WTC11 (cell line): ENCODE measurements around the gene ATL2. TPM values are rescaled to one million over a fixed set of nuclear protein-coding genes. Genes with fewer than 3 reads are reported as not detected.

Source experiments
- ATAC-seq: fragments of 200-7000 bp; cut with Tn5 transposase; 2 replicates; pipeline ENCODE4 v1.10.0; 2021; ENCODE audit warnings: mild to moderate bottlenecking, moderate library complexity
- CTCF ChIA-PET: fragments of 300-600 bp; sonication (Branson Sonifier 250); formaldehyde crosslinking; loops from one replicate; lab custom pipeline; 2021; ENCODE audit warnings: antibody characterized with exemption; lab: Charles Lee
- POLR2A ChIA-PET: fragments of 350-600 bp; sonication (Branson Sonifier 250); formaldehyde crosslinking; loops from one replicate; lab custom pipeline; 2021; ENCODE audit warnings: antibody characterized with exemption; lab: Charles Lee
- DNase-seq: peaks from one replicate; pipeline ENCODE4 v3.0.0; 2021; ENCODE audit warnings: low spot score
- H3K27ac Mint-ChIP-seq: 2 replicates; pipeline ENCODE4 v1.8.0; 2021; ENCODE audit warnings: mixed read lengths
- H3K27me3 Mint-ChIP-seq: 2 replicates; pipeline ENCODE4 v1.8.0; 2021; ENCODE audit warnings: low read depth, mild to moderate bottlenecking, moderate library complexity, mixed read lengths
- H3K36me3 Mint-ChIP-seq: 2 replicates; pipeline ENCODE4 v1.8.0; 2021; ENCODE audit warnings: mixed read lengths
- H3K4me1 Mint-ChIP-seq: 2 replicates; pipeline ENCODE4 v1.8.0; 2022; ENCODE audit warnings: mixed read lengths
- H3K4me3 Mint-ChIP-seq: 2 replicates; pipeline ENCODE4 v1.8.0; 2021; ENCODE audit warnings: mild to moderate bottlenecking, moderate library complexity, mixed read lengths
- H3K9me3 Mint-ChIP-seq: 2 replicates; pipeline ENCODE4 v1.8.0; 2021; ENCODE audit warnings: mixed read lengths
- AFF4 ChIP-seq: sonication (generic); formaldehyde crosslinking; IDR thresholded peaks from 2 replicates; pipeline ENCODE4 v1.8.1; 2023; ENCODE audit warnings: mild to moderate bottlenecking, missing genetic modification reagents, borderline replicate concordance
- AR ChIP-seq: fragments of 250-450 bp; sonication (Bioruptor Pico); IDR thresholded peaks from 2 replicates; pipeline ENCODE4 v1.9.0; 2021; ENCODE audit warnings: mild to moderate bottlenecking
- CBFB ChIP-seq: sonication (generic); formaldehyde crosslinking; IDR thresholded peaks from 2 replicates; pipeline ENCODE4 v1.8.1; 2022; ENCODE audit warnings: mild to moderate bottlenecking, low read depth, missing genetic modification reagents
- FOXJ3 ChIP-seq: sonication (generic); formaldehyde crosslinking; IDR thresholded peaks from 2 replicates; pipeline ENCODE4 v1.9.0; 2021; ENCODE audit warnings: missing genetic modification reagents, mild to moderate bottlenecking, borderline replicate concordance
- FOXK1 ChIP-seq: sonication (generic); formaldehyde crosslinking; IDR thresholded peaks from 2 replicates; pipeline ENCODE4 v1.8.0; 2022; ENCODE audit warnings: mild to moderate bottlenecking, moderate library complexity, missing genetic modification reagents
- GABPB1 ChIP-seq: sonication (generic); formaldehyde crosslinking; IDR thresholded peaks from 2 replicates; pipeline ENCODE4 v1.8.1; 2023; ENCODE audit warnings: mild to moderate bottlenecking, missing genetic modification reagents
- IRF1 ChIP-seq: sonication (generic); formaldehyde crosslinking; IDR thresholded peaks from 2 replicates; pipeline ENCODE4 v1.8.0; 2023; ENCODE audit warnings: missing genetic modification reagents
- IRF2 ChIP-seq: sonication (generic); formaldehyde crosslinking; IDR thresholded peaks from 2 replicates; pipeline ENCODE4 v1.8.0; 2022; ENCODE audit warnings: low read depth, missing genetic modification reagents, borderline replicate concordance
- MXD4 ChIP-seq: fragments of 250-450 bp; sonication (Bioruptor Pico); IDR thresholded peaks from 2 replicates; pipeline ENCODE4 v1.8.0; 2021; ENCODE audit warnings: mild to moderate bottlenecking, moderate library complexity, borderline replicate concordance
- RORB ChIP-seq: fragments of 250-450 bp; sonication (Bioruptor Pico); IDR thresholded peaks from 2 replicates; pipeline ENCODE4 v1.9.0; 2021; ENCODE audit warnings: mild to moderate bottlenecking
- SMAD3 ChIP-seq: sonication (generic); formaldehyde crosslinking; IDR thresholded peaks from 2 replicates; pipeline ENCODE4 v1.8.0; 2022; ENCODE audit warnings: missing genetic modification reagents, mild to moderate bottlenecking, borderline replicate concordance
- SP1 ChIP-seq: sonication (generic); formaldehyde crosslinking; conservative IDR thresholded peaks from 2 replicates; pipeline ENCODE4 v1.8.1; 2022; ENCODE audit warnings: missing genetic modification reagents
- TEAD4 ChIP-seq: sonication (generic); formaldehyde crosslinking; IDR thresholded peaks from 2 replicates; pipeline ENCODE4 v1.8.0; 2022; ENCODE audit warnings: mild to moderate bottlenecking, missing genetic modification reagents
- ZBTB21 ChIP-seq: sonication (generic); formaldehyde crosslinking; IDR thresholded peaks from 2 replicates; pipeline ENCODE4 v1.8.1; 2023; ENCODE audit warnings: mild to moderate bottlenecking, missing genetic modification reagents, borderline replicate concordance
- ZNF232 ChIP-seq: sonication (generic); formaldehyde crosslinking; IDR thresholded peaks from 2 replicates; pipeline ENCODE4 v1.8.0; 2022; ENCODE audit warnings: mild to moderate bottlenecking, missing genetic modification reagents
- total RNA-seq: library from RNA; stranded (reverse); gene quantifications from 3 replicates; pipeline ENCODE4 v1.2.3, GENCODE V29; 2021
- TF ChIP-seq, protein P1 (sequence below): sonication (generic); formaldehyde crosslinking; IDR thresholded peaks from 2 replicates; pipeline ENCODE4 v1.8.0; 2022; ENCODE audit warnings: mild to moderate bottlenecking, missing genetic modification reagents
- TF ChIP-seq, protein P2 (sequence below): sonication (generic); formaldehyde crosslinking; IDR thresholded peaks from 2 replicates; pipeline ENCODE4 v1.8.0; 2022; ENCODE audit warnings: mild to moderate bottlenecking, missing genetic modification reagents
- TF ChIP-seq, protein P3 (sequence below): sonication (generic); formaldehyde crosslinking; IDR thresholded peaks from 2 replicates; pipeline ENCODE4 v1.8.1; 2022; ENCODE audit warnings: low read depth, missing genetic modification reagents, borderline replicate concordance

Gene ATL2
- total RNA-seq, 1 experiment from 2014 or later: 90.5 TPM

DNA sequence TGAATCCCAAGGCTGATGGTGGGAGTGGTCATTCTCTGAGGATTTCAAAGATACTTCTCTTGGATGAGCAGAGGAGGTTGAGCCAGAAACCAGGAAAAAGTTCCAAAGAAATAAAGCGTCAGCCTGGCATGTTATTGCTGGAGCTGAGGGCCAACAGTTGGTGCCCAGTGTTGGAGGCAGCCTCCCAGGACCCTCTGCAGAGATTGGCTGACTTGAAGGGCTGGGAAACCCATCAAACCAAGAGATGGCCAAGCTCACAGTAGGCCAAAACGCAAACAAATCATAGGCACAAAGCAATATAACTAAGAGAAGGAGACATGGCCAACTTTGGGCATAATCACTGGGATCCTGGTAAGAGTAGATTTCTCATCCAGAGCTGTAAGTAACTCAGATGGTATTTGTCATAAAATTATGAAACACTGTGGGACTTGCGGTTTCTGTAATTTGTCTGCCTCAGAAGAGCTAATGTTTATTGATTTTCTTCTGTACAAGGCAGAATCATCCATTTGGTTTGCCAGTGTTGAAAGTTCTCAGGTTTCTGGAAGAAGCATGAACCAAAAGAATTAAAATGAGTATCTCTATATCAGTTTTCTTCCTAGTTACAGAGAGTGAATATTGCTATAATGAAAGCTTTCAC lies 108.3 kb downstream of the ATL2 start (continued):
- TF ChIP-seq, protein P1, sequence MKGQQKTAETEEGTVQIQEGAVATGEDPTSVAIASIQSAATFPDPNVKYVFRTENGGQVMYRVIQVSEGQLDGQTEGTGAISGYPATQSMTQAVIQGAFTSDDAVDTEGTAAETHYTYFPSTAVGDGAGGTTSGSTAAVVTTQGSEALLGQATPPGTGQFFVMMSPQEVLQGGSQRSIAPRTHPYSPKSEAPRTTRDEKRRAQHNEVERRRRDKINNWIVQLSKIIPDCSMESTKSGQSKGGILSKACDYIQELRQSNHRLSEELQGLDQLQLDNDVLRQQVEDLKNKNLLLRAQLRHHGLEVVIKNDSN: no peak
- no peak for TF ChIP-seq MXD4 (CRISPR knock-in tag)
- no peak for TF ChIP-seq AFF4 (CRISPR knock-in tag)
- TF ChIP-seq, all 79 proteins: peak for 0

- no peak for TF ChIP-seq TEAD4 (CRISPR knock-in tag)
- TF ChIP-seq, protein P2, sequence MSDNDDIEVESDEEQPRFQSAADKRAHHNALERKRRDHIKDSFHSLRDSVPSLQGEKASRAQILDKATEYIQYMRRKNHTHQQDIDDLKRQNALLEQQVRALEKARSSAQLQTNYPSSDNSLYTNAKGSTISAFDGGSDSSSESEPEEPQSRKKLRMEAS: no peak
- no peak for TF ChIP-seq SP1 (CRISPR knock-in tag)
- TF ChIP-seq FOXK1 (CRISPR knock-in tag): no peak
- TF ChIP-seq IRF1 (CRISPR knock-in tag): no peak
- no peak for TF ChIP-seq GABPB1
- no peak for TF ChIP-seq CBFB (CRISPR knock-in tag)
- TF ChIP-seq FOXJ3 (CRISPR knock-in tag): no peak
- TF ChIP-seq AR (CRISPR knock-in tag): no peak
- TF ChIP-seq SMAD3 (CRISPR knock-in tag): no peak
- H3K9me3 Mint-ChIP-seq: peaks cover 11% of the 10 kb centered on the region; the same call in 1 of the 2 replicates
- no peak overlapping the region for H3K4me3 Mint-ChIP-seq
- DNase-seq (no peak), ATAC-seq (no peak)
- peaks cover 5% of the 10 kb centered on the region for H3K4me1 Mint-ChIP-seq
- peaks cover 5% of the 10 kb centered on the region; the same call in 1 of the 2 replicates for H3K27me3 Mint-ChIP-seq
- CTCF ChIA-PET: no interaction called here
- no peak overlapping the region for H3K27ac Mint-ChIP-seq
- no peaks in the 10 kb centered on the region for H3K36me3 Mint-ChIP-seq
- POLR2A ChIA-PET: no interaction called here
These were observed 109.1 kb downstream of the ATL2 start for GRCh38 chr2:38268001-38268400.

GRCh38 chr2:38267270-38267925 lies 109.7 kb downstream of the ATL2 start:
- DNase-seq (no peak), ATAC-seq (no peak)
- peaks cover 6% of the 10 kb centered on the region for H3K4me1 Mint-ChIP-seq
- ChIA-PET POLR2A (no interaction called here), CTCF (interaction anchor here (1.3 kb wide), 1 partner anchor 390 kb away, joined by 3 read pairs; no protein-coding TSS in a partner anchor)
- no peak overlapping the region for H3K4me3 Mint-ChIP-seq
- H3K27ac Mint-ChIP-seq: no peak overlapping the region
- no peaks in the 10 kb centered on the region for H3K36me3 Mint-ChIP-seq
- peaks cover 11% of the 10 kb centered on the region; the same call in 1 of the 2 replicates for H3K9me3 Mint-ChIP-seq
- H3K27me3 Mint-ChIP-seq: peaks cover 2% of the 10 kb centered on the region; the same call in 1 of the 2 replicates
- TF ChIP-seq ZBTB21 (CRISPR knock-in tag) (no peak), ZNF232 (CRISPR knock-in tag) (no peak), IRF2 (CRISPR knock-in tag) (no peak), RORB (no peak), SMAD3 (CRISPR knock-in tag) (no peak)
- TF ChIP-seq, protein P3, sequence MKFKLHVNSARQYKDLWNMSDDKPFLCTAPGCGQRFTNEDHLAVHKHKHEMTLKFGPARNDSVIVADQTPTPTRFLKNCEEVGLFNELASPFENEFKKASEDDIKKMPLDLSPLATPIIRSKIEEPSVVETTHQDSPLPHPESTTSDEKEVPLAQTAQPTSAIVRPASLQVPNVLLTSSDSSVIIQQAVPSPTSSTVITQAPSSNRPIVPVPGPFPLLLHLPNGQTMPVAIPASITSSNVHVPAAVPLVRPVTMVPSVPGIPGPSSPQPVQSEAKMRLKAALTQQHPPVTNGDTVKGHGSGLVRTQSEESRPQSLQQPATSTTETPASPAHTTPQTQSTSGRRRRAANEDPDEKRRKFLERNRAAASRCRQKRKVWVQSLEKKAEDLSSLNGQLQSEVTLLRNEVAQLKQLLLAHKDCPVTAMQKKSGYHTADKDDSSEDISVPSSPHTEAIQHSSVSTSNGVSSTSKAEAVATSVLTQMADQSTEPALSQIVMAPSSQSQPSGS (CRISPR knock-in tag): no peak
